ENCODE measurements around the gene CALCR.

CALCR gene

DNA sequence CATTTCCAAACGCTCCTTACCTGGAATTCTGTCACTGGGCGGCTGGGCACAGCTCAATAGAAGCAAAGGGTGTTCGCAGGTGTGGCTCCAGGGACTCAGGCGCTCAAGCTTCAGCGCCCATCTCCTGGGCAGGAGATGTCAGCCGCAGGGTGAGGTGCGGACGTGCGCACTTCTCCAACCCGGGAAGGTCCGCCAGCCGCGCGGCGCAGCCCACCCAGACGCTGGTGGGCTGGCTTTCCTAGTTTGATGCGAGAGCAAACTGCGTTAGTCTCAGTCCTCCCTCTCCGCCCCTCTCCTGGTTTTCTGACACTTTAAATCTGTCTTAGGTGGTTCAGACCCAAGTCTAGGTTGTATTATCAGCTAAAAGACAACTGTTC lies 267 bp downstream of the CALCR start:
- TF ChIP-seq, protein P1, sequence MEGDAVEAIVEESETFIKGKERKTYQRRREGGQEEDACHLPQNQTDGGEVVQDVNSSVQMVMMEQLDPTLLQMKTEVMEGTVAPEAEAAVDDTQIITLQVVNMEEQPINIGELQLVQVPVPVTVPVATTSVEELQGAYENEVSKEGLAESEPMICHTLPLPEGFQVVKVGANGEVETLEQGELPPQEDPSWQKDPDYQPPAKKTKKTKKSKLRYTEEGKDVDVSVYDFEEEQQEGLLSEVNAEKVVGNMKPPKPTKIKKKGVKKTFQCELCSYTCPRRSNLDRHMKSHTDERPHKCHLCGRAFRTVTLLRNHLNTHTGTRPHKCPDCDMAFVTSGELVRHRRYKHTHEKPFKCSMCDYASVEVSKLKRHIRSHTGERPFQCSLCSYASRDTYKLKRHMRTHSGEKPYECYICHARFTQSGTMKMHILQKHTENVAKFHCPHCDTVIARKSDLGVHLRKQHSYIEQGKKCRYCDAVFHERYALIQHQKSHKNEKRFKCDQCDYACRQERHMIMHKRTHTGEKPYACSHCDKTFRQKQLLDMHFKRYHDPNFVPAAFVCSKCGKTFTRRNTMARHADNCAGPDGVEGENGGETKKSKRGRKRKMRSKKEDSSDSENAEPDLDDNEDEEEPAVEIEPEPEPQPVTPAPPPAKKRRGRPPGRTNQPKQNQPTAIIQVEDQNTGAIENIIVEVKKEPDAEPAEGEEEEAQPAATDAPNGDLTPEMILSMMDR (IDR thresholded peaks at IDR 0.05; ENCODE audit: low read length), result no peak
- Histone ChIP-seq H3K4me2 (ENCODE audit: low read length) (no peak overlapping the region), H4K20me1 (ENCODE audit: insufficient read depth, low read length) (no peaks in the 10 kb centered on the region), H3F3A (ENCODE audit: insufficient read depth, low read length) (no peaks in the 10 kb centered on the region), H3K9me3 (ENCODE audit: low read length) (no peaks in the 10 kb centered on the region), H3K27ac (ENCODE audit: low read depth, low read length, poor library complexity, severe bottlenecking) (no peak overlapping the region), H3K79me2 (ENCODE audit: insufficient read depth, low read length) (no peaks in the 10 kb centered on the region), H3K4me3 (ENCODE audit: low read depth, low read length, poor library complexity, severe bottlenecking) (no peak overlapping the region), H3K9ac (ENCODE audit: low read length) (no peak overlapping the region), H3K27me3 (ENCODE audit: insufficient read depth, low read length) (no peaks in the 10 kb centered on the region), H3K9me2 (ENCODE audit: low read depth, low read length) (no peaks in the 10 kb centered on the region), H3K36me3 (ENCODE audit: insufficient read depth, low read length) (no peaks in the 10 kb centered on the region), H2AFZ (ENCODE audit: low read length) (no peak overlapping the region), H3K4me1 (ENCODE audit: insufficient read depth, low read length, severe bottlenecking) (no peaks in the 10 kb centered on the region)

DNA sequence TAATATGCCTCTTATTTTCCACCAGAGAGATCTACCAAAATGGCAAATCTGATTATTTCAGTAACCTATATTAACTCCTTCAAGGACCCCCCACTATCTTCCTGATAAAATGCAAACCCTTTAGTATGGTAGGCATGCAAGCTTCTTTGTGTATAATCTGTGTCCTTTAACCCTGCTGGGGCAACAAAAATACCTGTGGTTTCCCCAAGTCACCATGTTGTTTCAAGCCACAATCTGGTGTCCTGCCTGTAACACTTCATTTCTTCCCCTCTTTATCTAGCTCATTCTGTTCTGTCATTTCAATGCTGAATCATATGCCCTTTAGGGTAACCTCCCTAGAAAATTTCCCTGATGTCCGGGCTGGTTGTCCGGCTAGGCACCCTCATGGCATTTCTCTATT lies 5.3 kb downstream of the CALCR start:
- no peaks in the 10 kb centered on the region for H3K4me1 ChIP-seq (ENCODE audit: insufficient read depth, low read length, severe bottlenecking)
- H3K4me2 ChIP-seq (ENCODE audit: low read length), result no peak overlapping the region
- H2AFZ ChIP-seq (ENCODE audit: low read length), result no peak overlapping the region
- H4K20me1 ChIP-seq (ENCODE audit: insufficient read depth, low read length), result no peaks in the 10 kb centered on the region
- H3K9me2 ChIP-seq (ENCODE audit: low read depth, low read length), result no peaks in the 10 kb centered on the region
- no peak overlapping the region for H3K27ac ChIP-seq (ENCODE audit: low read depth, low read length, poor library complexity, severe bottlenecking)
- no peaks in the 10 kb centered on the region for H3K9me3 ChIP-seq (ENCODE audit: low read length)
- no peak overlapping the region for H3K9ac ChIP-seq (ENCODE audit: low read length)
- H3K27me3 ChIP-seq (ENCODE audit: insufficient read depth, low read length), result no peaks in the 10 kb centered on the region
- H3K36me3 ChIP-seq (ENCODE audit: insufficient read depth, low read length), result no peaks in the 10 kb centered on the region
- H3K79me2 ChIP-seq (ENCODE audit: insufficient read depth, low read length), result no peaks in the 10 kb centered on the region
- TF ChIP-seq, protein P1 (IDR thresholded peaks at IDR 0.05; ENCODE audit: low read length), result no peak
- TF ChIP-seq EZH2 (IDR thresholded peaks at IDR 0.05; ENCODE audit: borderline replicate concordance, low read length), result no peak
- no peaks in the 10 kb centered on the region for H3F3A ChIP-seq (ENCODE audit: insufficient read depth, low read length)
- no peak overlapping the region for H3K4me3 ChIP-seq (ENCODE audit: low read depth, low read length, poor library complexity, severe bottlenecking)

DNA sequence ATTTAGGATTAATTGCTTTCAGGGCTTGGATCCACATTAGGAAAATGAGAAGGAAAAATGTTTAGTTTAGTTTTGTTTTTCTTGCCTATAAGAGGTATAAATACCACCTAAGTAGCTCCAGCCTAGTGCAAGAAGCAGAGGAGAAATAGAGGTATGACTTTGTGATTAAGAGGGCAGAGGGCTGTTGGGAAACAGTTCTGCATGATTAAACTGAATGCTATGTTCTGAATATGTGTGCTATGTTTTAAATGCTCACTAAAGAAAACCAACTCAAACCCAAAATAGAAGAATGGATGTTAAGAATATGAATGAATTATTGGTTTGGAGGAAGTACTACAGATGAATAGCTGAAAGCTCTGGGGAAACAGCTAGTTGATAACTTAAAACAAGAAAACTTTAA lies 7.6 kb downstream of the CALCR start:
- Histone ChIP-seq H3K4me1 (ENCODE audit: insufficient read depth, low read length, severe bottlenecking) (no peaks in the 10 kb centered on the region), H3K9me3 (ENCODE audit: low read length) (no peaks in the 10 kb centered on the region), H3K9me2 (ENCODE audit: low read depth, low read length) (no peaks in the 10 kb centered on the region), H3K4me2 (ENCODE audit: low read length) (no peak overlapping the region), H3K36me3 (ENCODE audit: insufficient read depth, low read length) (no peaks in the 10 kb centered on the region), H4K20me1 (ENCODE audit: insufficient read depth, low read length) (no peaks in the 10 kb centered on the region), H3F3A (ENCODE audit: insufficient read depth, low read length) (no peaks in the 10 kb centered on the region), H3K9ac (ENCODE audit: low read length) (no peak overlapping the region), H3K4me3 (ENCODE audit: low read depth, low read length, poor library complexity, severe bottlenecking) (no peak overlapping the region), H2AFZ (ENCODE audit: low read length) (no peak overlapping the region), H3K27me3 (ENCODE audit: insufficient read depth, low read length) (no peaks in the 10 kb centered on the region), H3K27ac (ENCODE audit: low read depth, low read length, poor library complexity, severe bottlenecking) (no peak overlapping the region), H3K79me2 (ENCODE audit: insufficient read depth, low read length) (no peaks in the 10 kb centered on the region)
- TF ChIP-seq, protein P1 (IDR thresholded peaks at IDR 0.05; ENCODE audit: low read length), result no peak
- TF ChIP-seq EZH2 (IDR thresholded peaks at IDR 0.05; ENCODE audit: borderline replicate concordance, low read length), result no peak

Data from OCI-LY1 (cell line).